ENCODE results near the gene UQCRH.
"Not testable (repeated sequence)": the region's sequence is repeated elsewhere in the genome, so short reads cannot be mapped to it uniquely, and the experiment has no call there.

UQCRH gene

GRCh38 chr1:46300673-46301405 lies 2.7 kb upstream of the UQCRH start:
- DNase-seq (ENCODE audit: low read depth), result peak; percentile 30

GRCh38 chr1:46301406-46301807 lies 2.1 kb upstream of the UQCRH start:
- no peak for DNase-seq (ENCODE audit: low read depth)

- peak; percentile 67 for DNase-seq (ENCODE audit: low read depth)
Measured at GRCh38 chr1:46301808-46302640, 1.5 kb upstream of the UQCRH start.

- peak; percentile 35 for DNase-seq (ENCODE audit: low read depth)
Measured at GRCh38 chr1:46302641-46303037, 859 bp upstream of the UQCRH start.

GRCh38 chr1:46303872-46304326 lies 401 bp downstream of the UQCRH start:
- no peak for DNase-seq (ENCODE audit: low read depth)

- no peak for DNase-seq (ENCODE audit: low read depth)
Measured at GRCh38 chr1:46306159-46306530, 2.6 kb downstream of the UQCRH start.

GRCh38 chr1:46309401-46310159 lies 6.1 kb downstream of the UQCRH start:
- no peak for DNase-seq (ENCODE audit: low read depth)

GRCh38 chr1:46310321-46310720 lies 6.8 kb downstream of the UQCRH start:
- no peak for DNase-seq (ENCODE audit: low read depth)

GRCh38 chr1:46315669-46316403 lies 12.3 kb downstream of the UQCRH start:
- DNase-seq (ENCODE audit: low read depth), result peak; percentile 55

GRCh38 chr1:46317323-46317722 lies 13.8 kb downstream of the UQCRH start:
- DNase-seq (ENCODE audit: low read depth), result no peak

GRCh38 chr1:46319301-46319700 lies 15.8 kb downstream of the UQCRH start:
- not testable (repeated sequence) for DNase-seq (ENCODE audit: low read depth)

- DNase-seq (ENCODE audit: low read depth), result not testable (repeated sequence)
Measured at GRCh38 chr1:46319960-46320914, 16.7 kb downstream of the UQCRH start.

GRCh38 chr1:46322191-46322590 lies 18.7 kb downstream of the UQCRH start:
- not testable (repeated sequence) for DNase-seq (ENCODE audit: low read depth)

- not testable (repeated sequence) for DNase-seq (ENCODE audit: low read depth)
Measured at GRCh38 chr1:46325285-46326076, 22.0 kb downstream of the UQCRH start.

GRCh38 chr1:46328182-46328581 lies 24.7 kb downstream of the UQCRH start:
- DNase-seq (ENCODE audit: low read depth), result not testable (repeated sequence)

GRCh38 chr1:46329807-46330206 lies 26.3 kb downstream of the UQCRH start:
- DNase-seq (ENCODE audit: low read depth), result not testable (repeated sequence)

- not testable (repeated sequence) for DNase-seq (ENCODE audit: low read depth)
Measured at GRCh38 chr1:46330381-46330780, 26.9 kb downstream of the UQCRH start.

GRCh38 chr1:46331786-46332540 lies 28.5 kb downstream of the UQCRH start:
- DNase-seq (ENCODE audit: low read depth), result not testable (repeated sequence)

Data from iris pigment epithelial cell (primary cell).